SU-DHL-6 (cell line): ENCODE results near the gene SURF4.
"Not testable (repeated sequence)": the region's sequence is repeated elsewhere in the genome, so short reads cannot be mapped to it uniquely, and the experiment has no call there.

Experiments used
- EZH2phosphoT487 ChIP-seq: fragments of 200-600 bp; sonication (generic), shearing (Covaris generic); conservative IDR thresholded peaks from 2 replicates; pipeline ENCODE4 v1.6.1; 2018; ENCODE audit warnings: mild to moderate bottlenecking, antibody characterized with exemption, low read length, moderate library complexity, mixed read lengths
- TF ChIP-seq, protein P1 (sequence below): fragments of 200-600 bp; sonication (generic); IDR thresholded peaks from one replicate; pipeline ENCODE4 v1.5.1; 2017; ENCODE audit warnings: antibody characterized with exemption, mild to moderate bottlenecking, low read length, moderate library complexity; ENCODE audit not compliant: insufficient read depth, poor library complexity, severe bottlenecking

DNA sequence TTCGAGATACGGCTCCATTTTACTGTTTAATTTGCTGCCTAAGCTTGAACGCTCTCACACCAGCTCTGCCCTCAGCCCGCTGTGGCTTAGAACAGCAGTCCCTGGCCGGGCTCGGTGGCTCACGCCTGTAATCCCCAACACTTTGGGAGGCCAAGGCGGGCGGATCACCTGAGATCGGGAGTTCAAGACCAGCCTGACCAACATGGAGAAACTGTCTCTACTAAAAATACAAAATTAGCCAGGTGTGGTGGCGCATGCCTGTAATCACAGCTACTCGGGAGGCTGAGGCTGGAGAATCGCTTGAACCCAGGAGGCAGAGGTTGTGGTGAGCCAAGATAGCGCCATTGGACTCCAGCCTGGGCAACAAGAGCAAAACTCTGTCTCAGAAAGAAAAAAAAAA is 1.4 kb upstream of the SURF4 start:
- TF ChIP-seq, protein P1, sequence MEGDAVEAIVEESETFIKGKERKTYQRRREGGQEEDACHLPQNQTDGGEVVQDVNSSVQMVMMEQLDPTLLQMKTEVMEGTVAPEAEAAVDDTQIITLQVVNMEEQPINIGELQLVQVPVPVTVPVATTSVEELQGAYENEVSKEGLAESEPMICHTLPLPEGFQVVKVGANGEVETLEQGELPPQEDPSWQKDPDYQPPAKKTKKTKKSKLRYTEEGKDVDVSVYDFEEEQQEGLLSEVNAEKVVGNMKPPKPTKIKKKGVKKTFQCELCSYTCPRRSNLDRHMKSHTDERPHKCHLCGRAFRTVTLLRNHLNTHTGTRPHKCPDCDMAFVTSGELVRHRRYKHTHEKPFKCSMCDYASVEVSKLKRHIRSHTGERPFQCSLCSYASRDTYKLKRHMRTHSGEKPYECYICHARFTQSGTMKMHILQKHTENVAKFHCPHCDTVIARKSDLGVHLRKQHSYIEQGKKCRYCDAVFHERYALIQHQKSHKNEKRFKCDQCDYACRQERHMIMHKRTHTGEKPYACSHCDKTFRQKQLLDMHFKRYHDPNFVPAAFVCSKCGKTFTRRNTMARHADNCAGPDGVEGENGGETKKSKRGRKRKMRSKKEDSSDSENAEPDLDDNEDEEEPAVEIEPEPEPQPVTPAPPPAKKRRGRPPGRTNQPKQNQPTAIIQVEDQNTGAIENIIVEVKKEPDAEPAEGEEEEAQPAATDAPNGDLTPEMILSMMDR = not testable (repeated sequence)
- TF ChIP-seq EZH2phosphoT487 = not testable (repeated sequence)
